ENCODE results near the gene LRRC74A.

GRCh38 chr14:76917745-76918255 lies 91.6 kb downstream of the LRRC74A start:
- no peak for TF ChIP-seq CTCF (IDR thresholded peaks at IDR 0.05)
- no peak for TF ChIP-seq ZFX (IDR thresholded peaks at IDR 0.05; ENCODE audit: borderline replicate concordance)

Data from 22Rv1 (cell line).